Duodenal mucosa (tissue), 2 donors: ENCODE measurements around the gene NAA20.

Experiments
- H3K27ac ChIP-seq: one replicate; pipeline ENCODE4 v1.7.0; 2013; ENCODE audit warnings: low read depth, low read length
- H3K27me3 ChIP-seq, 2 donors: one replicate each; pipeline ENCODE4 v1.7.0; 2013; ENCODE audit warnings: low read length in 2 of 2, control low read depth in 1 of 2; ENCODE audit not compliant: insufficient read depth in 2 of 2, control insufficient read depth in 1 of 2
- H3K36me3 ChIP-seq, 2 donors: one replicate each; pipeline ENCODE4 v1.7.0; 2013; ENCODE audit warnings: low read length in 2 of 2, control low read depth in 1 of 2; ENCODE audit not compliant: insufficient read depth in 2 of 2, control insufficient read depth in 1 of 2
- H3K4me1 ChIP-seq, 2 donors: one replicate each; pipeline ENCODE4 v1.7.0; 2013; ENCODE audit warnings: low read length in 2 of 2, control low read depth in 1 of 2; ENCODE audit not compliant: insufficient read depth in 2 of 2, control insufficient read depth in 1 of 2
- H3K4me3 ChIP-seq, 2 donors: one replicate each; pipeline ENCODE4 v1.7.0; 2013; ENCODE audit warnings: low read length in 2 of 2, low read depth in 1 of 2
- H3K9ac ChIP-seq, 2 donors: one replicate each; pipeline ENCODE4 v1.7.0; 2013; ENCODE audit warnings: low read length in 2 of 2, low read depth in 1 of 2
- H3K9me3 ChIP-seq, 2 donors: one replicate each; pipeline ENCODE4 v1.7.0; 2013; ENCODE audit warnings: low read length in 2 of 2, control low read depth in 1 of 2; ENCODE audit not compliant: control insufficient read depth in 1 of 2

NAA20 gene

DNA sequence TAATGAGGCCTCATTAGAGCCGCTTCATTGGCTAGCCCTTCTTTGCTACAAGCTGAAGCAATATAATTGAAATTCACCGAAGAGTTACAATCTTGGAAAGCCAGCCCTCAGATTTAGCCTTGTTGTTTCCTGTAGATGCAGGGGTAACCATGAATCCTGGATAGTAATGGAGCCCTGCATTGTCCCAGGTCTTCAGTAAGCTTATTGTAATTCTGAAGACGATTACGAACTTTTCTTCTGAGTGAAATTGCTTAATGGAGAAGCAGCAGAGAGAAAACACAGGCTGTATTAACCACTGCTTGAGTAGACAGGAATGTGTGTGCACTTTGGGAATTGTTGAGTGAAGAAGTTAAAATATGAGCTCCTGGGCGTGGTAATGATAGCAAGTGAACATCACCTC, 26.3 kb upstream of the NAA20 start:
- Histone ChIP-seq H3K36me3 (peaks cover 4 to 37% of the 10 kb centered on the region in 2 donors), H3K27ac (no peak overlapping the region), H3K9ac (no peak overlapping the region), H3K4me3 (no peak overlapping the region), H3K4me1 (peaks cover 13 to 14% of the 10 kb centered on the region in 2 donors), H3K9me3 (no peaks in the 10 kb centered on the region), H3K27me3 (no peaks in the 10 kb centered on the region)

GRCh38 chr20:19991308-19991707, 25.9 kb upstream of the NAA20 start:
- Histone ChIP-seq H3K4me1 (peaks cover 13 to 14% of the 10 kb centered on the region in 2 donors), H3K4me3 (no peak overlapping the region), H3K9ac (no peak overlapping the region), H3K36me3 (peaks cover 4 to 42% of the 10 kb centered on the region in 2 donors), H3K27me3 (no peaks in the 10 kb centered on the region), H3K27ac (no peak overlapping the region), H3K9me3 (no peaks in the 10 kb centered on the region)

- Histone ChIP-seq H3K27me3 (no peaks in the 10 kb centered on the region), H3K4me3 (no peak overlapping the region), H3K9ac (no peak overlapping the region), H3K27ac (no peak overlapping the region), H3K36me3 (peaks cover 6 to 42% of the 10 kb centered on the region in 2 donors), H3K4me1 (peaks cover 13 to 14% of the 10 kb centered on the region in 2 donors), H3K9me3 (no peaks in the 10 kb centered on the region)
These were observed 25.3 kb upstream of the NAA20 start for GRCh38 chr20:19991854-19992253.

GRCh38 chr20:19992996-19993908, 23.9 kb upstream of the NAA20 start:
- H3K4me3 ChIP-seq = no peak overlapping the region
- no peak overlapping the region for H3K9ac ChIP-seq
- H3K36me3 ChIP-seq = peaks cover 10 to 43% of the 10 kb centered on the region in 2 donors
- H3K27me3 ChIP-seq = no peaks in the 10 kb centered on the region
- H3K4me1 ChIP-seq = peaks cover 13 to 14% of the 10 kb centered on the region in 2 donors
- H3K9me3 ChIP-seq = no peaks in the 10 kb centered on the region
- H3K27ac ChIP-seq = peak overlapping the region; percentile 47

DNA sequence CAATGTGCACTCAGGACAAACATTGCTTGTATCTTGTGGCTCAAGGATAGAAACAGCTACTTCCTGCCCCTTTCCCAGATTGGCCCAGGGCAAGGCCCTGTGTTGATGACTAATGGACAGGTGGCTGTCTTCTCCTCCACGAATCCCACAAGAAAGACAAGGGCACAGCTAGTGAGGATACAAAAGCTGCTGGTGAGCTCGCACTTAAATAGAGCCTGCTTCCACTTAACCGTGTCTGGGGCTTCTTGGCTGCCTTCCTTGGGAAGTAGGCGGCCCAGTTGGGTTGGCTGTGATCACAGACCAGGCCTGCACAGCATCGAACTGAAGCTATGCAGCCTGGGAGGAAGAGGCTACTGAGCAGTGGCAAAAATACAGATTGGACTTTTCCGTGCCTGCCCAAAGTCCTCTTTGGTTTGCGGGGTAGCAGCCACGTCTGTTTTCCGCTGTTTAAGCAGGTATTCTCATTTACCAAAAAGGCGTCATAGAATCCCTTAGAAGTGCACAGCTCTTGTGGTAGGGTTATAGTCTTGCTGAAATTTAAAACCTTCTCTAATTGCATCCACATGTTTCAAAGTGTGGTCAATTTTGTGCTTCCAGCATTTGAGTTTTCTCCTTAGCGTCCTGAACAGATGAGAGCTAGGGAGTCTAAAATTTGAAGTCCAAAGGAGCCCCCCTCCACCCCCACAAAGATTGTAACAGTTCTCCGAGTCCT, 23.0 kb upstream of the NAA20 start:
- Histone ChIP-seq H3K4me1 (peaks cover 13 to 14% of the 10 kb centered on the region in 2 donors), H3K27ac (peak overlapping the region; percentile 47), H3K36me3 (peaks cover 18 to 51% of the 10 kb centered on the region in 2 donors), H3K4me3 (no peak overlapping the region), H3K27me3 (no peaks in the 10 kb centered on the region), H3K9me3 (no peaks in the 10 kb centered on the region), H3K9ac (no peak overlapping the region)

- H3K4me3 ChIP-seq = no peak overlapping the region
- H3K4me1 ChIP-seq = peaks cover 13 to 14% of the 10 kb centered on the region in 2 donors
- no peak overlapping the region for H3K9ac ChIP-seq
- no peak overlapping the region for H3K27ac ChIP-seq
- peaks cover 24 to 55% of the 10 kb centered on the region in 2 donors for H3K36me3 ChIP-seq
- H3K9me3 ChIP-seq = no peaks in the 10 kb centered on the region
- no peaks in the 10 kb centered on the region for H3K27me3 ChIP-seq
These were observed 21.8 kb upstream of the NAA20 start for GRCh38 chr20:19995220-19995863.

DNA sequence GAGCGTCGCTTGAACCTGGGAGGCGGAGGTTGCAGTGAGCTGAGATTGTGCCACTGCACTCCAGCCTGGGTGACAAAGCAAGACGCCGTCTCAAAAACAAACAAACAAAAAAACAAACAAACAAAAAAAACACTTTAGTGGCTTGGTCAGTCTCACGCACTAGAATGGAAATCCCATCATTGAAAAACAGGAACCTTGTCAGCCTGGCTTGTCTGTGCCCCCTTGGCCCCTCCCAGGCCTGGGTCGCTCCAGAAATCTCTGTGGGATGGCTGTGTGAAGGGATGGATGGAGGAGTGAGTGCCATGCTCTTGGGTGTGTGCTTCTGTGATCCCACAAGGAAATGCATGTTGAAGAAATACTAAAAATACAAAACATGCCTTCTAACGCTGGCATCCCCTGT, 20.9 kb upstream of the NAA20 start:
- Histone ChIP-seq H3K27me3 (no peaks in the 10 kb centered on the region), H3K4me3 (no peak overlapping the region), H3K9ac (no peak overlapping the region), H3K36me3 (peaks cover 27 to 54% of the 10 kb centered on the region in 2 donors), H3K27ac (no peak overlapping the region), H3K9me3 (no peaks in the 10 kb centered on the region), H3K4me1 (peaks cover 13 to 14% of the 10 kb centered on the region in 2 donors)

- Histone ChIP-seq H3K27ac (no peak overlapping the region), H3K36me3 (peaks cover 33 to 53% of the 10 kb centered on the region in 2 donors), H3K4me1 (peaks cover 13 to 14% of the 10 kb centered on the region in 2 donors)
These were observed 20.2 kb upstream of the NAA20 start for GRCh38 chr20:19996917-19997316.

GRCh38 chr20:19998990-19999705, 18.0 kb upstream of the NAA20 start:
- H3K4me3 ChIP-seq = no peak overlapping the region
- no peaks in the 10 kb centered on the region for H3K27me3 ChIP-seq
- H3K27ac ChIP-seq = no peak overlapping the region

More at GRCh38 chr20:19996917-19997316, 20.2 kb upstream of the NAA20 start:
- H3K9ac ChIP-seq = no peak overlapping the region
- no peaks in the 10 kb centered on the region for H3K27me3 ChIP-seq
- H3K4me3 ChIP-seq = no peak overlapping the region
- H3K9me3 ChIP-seq = no peaks in the 10 kb centered on the region

More at GRCh38 chr20:19998990-19999705, 18.0 kb upstream of the NAA20 start:
- Histone ChIP-seq H3K9me3 (no peaks in the 10 kb centered on the region), H3K9ac (no peak overlapping the region), H3K36me3 (peaks cover 42 to 61% of the 10 kb centered on the region in 2 donors), H3K4me1 (peaks cover 0 to 13% of the 10 kb centered on the region in 2 donors)
